HEK293 (cell line): ENCODE data around the gene USE1.

Experiments
- BCL11B ChIP-seq: fragments of 450-650 bp; formaldehyde crosslinking; IDR thresholded peaks from 2 replicates; pipeline ENCODE4 v1.5.1; 2016; ENCODE audit warnings: low read depth, missing biosample characterization, missing genetic modification characterization
- GLIS2 ChIP-seq: fragments of 450-650 bp; formaldehyde crosslinking; IDR thresholded peaks from 2 replicates; pipeline ENCODE4 v1.5.1; 2016; ENCODE audit warnings: missing biosample characterization, missing genetic modification characterization
- IKZF3 ChIP-seq: fragments of 450-650 bp; IDR thresholded peaks from 2 replicates; pipeline ENCODE4 v1.5.0; 2018; ENCODE audit warnings: missing biosample characterization, mild to moderate bottlenecking, missing genetic modification characterization, moderate library complexity
- KLF1 ChIP-seq: fragments of 450-650 bp; formaldehyde crosslinking; IDR thresholded peaks from 2 replicates; pipeline ENCODE4 v1.5.1; 2016; ENCODE audit warnings: missing biosample characterization, missing genetic modification characterization
- OSR2 ChIP-seq: fragments of 450-650 bp; formaldehyde crosslinking; IDR thresholded peaks from 2 replicates; pipeline ENCODE4 v1.5.1; 2016; ENCODE audit warnings: missing biosample characterization, missing genetic modification characterization
- RBAK ChIP-seq: fragments of 450-650 bp; formaldehyde crosslinking; IDR thresholded peaks from 2 replicates; pipeline ENCODE4 v1.5.1; 2016; ENCODE audit warnings: missing biosample characterization, missing genetic modification characterization
- ZBTB48 ChIP-seq: fragments of 450-650 bp; formaldehyde crosslinking; IDR thresholded peaks from 2 replicates; pipeline ENCODE4 v1.5.1; 2016; ENCODE audit warnings: missing biosample characterization, missing genetic modification characterization
- ZBTB7A ChIP-seq: fragments of 450-650 bp; formaldehyde crosslinking; IDR thresholded peaks from 2 replicates; pipeline ENCODE4 v1.5.1; 2016; ENCODE audit warnings: low read depth, missing biosample characterization, missing genetic modification characterization
- ZBTB8A ChIP-seq: fragments of 450-650 bp; formaldehyde crosslinking; IDR thresholded peaks from 2 replicates; pipeline ENCODE4 v1.5.1; 2016; ENCODE audit warnings: missing biosample characterization, missing genetic modification characterization
- ZEB2 ChIP-seq: fragments of 450-650 bp; formaldehyde crosslinking; IDR thresholded peaks from 2 replicates; pipeline ENCODE4 v1.5.1; 2016; ENCODE audit warnings: missing biosample characterization, missing genetic modification characterization
- ZFHX2 ChIP-seq: fragments of 450-650 bp; formaldehyde crosslinking; conservative IDR thresholded peaks from 2 replicates; pipeline ENCODE4 v1.5.1; 2016; ENCODE audit warnings: missing biosample characterization, missing genetic modification characterization
- ZIC2 ChIP-seq: fragments of 450-650 bp; formaldehyde crosslinking; IDR thresholded peaks from 2 replicates; pipeline ENCODE4 v1.5.1; 2016; ENCODE audit warnings: missing biosample characterization, missing genetic modification characterization
- ZNF10 ChIP-seq: fragments of 450-650 bp; formaldehyde crosslinking; IDR thresholded peaks from 2 replicates; pipeline ENCODE4 v1.5.1; 2017; ENCODE audit warnings: missing biosample characterization, missing genetic modification characterization
- ZNF184 ChIP-seq: fragments of 450-650 bp; IDR thresholded peaks from 2 replicates; pipeline ENCODE4 v1.5.1; 2018; ENCODE audit warnings: missing biosample characterization, mild to moderate bottlenecking, missing genetic modification characterization
- ZNF19 ChIP-seq: fragments of 450-650 bp; formaldehyde crosslinking; IDR thresholded peaks from 2 replicates; pipeline ENCODE4; 2016; ENCODE audit warnings: missing biosample characterization, missing genetic modification characterization, low read depth
- ZNF214 ChIP-seq: fragments of 450-650 bp; formaldehyde crosslinking; IDR thresholded peaks from 2 replicates; pipeline ENCODE4 v1.5.1; 2017; ENCODE audit warnings: missing biosample characterization, mild to moderate bottlenecking, missing genetic modification characterization, borderline replicate concordance
- ZNF341 ChIP-seq: fragments of 450-650 bp; formaldehyde crosslinking; IDR thresholded peaks from 2 replicates; pipeline ENCODE4; 2016; ENCODE audit warnings: low read depth, missing biosample characterization, missing genetic modification characterization
- ZNF354C ChIP-seq: fragments of 450-650 bp; formaldehyde crosslinking; IDR thresholded peaks from 2 replicates; pipeline ENCODE4 v1.5.1; 2016; ENCODE audit warnings: missing biosample characterization, missing genetic modification characterization, low read depth, borderline replicate concordance
- ZNF433 ChIP-seq: fragments of 450-650 bp; formaldehyde crosslinking; IDR thresholded peaks from 2 replicates; pipeline ENCODE4 v1.5.1; 2016; ENCODE audit warnings: missing biosample characterization, missing genetic modification characterization, low read depth
- ZNF48 ChIP-seq: fragments of 450-650 bp; formaldehyde crosslinking; IDR thresholded peaks from 2 replicates; pipeline ENCODE4 v1.5.1; 2016; ENCODE audit warnings: missing biosample characterization, missing genetic modification characterization
- ZNF561 ChIP-seq: fragments of 450-650 bp; IDR thresholded peaks from 2 replicates; pipeline ENCODE4 v1.5.1; 2018; ENCODE audit warnings: missing biosample characterization, missing genetic modification characterization, borderline replicate concordance
- ZNF600 ChIP-seq: fragments of 450-650 bp; formaldehyde crosslinking; IDR thresholded peaks from 2 replicates; pipeline ENCODE4 v1.5.1; 2016; ENCODE audit warnings: missing biosample characterization, missing genetic modification characterization
- ZNF677 ChIP-seq: fragments of 450-650 bp; IDR thresholded peaks from 2 replicates; pipeline ENCODE4 v1.5.0; 2018; ENCODE audit warnings: missing biosample characterization, mild to moderate bottlenecking, missing genetic modification characterization, moderate library complexity
- ZXDB ChIP-seq: fragments of 450-650 bp; formaldehyde crosslinking; IDR thresholded peaks from 2 replicates; pipeline ENCODE4 v1.5.1; 2016; ENCODE audit warnings: missing biosample characterization, missing genetic modification characterization
- TF ChIP-seq, protein P1 (sequence below): fragments of 450-650 bp; formaldehyde crosslinking; IDR thresholded peaks from 2 replicates; pipeline ENCODE4 v1.5.1; 2016; ENCODE audit warnings: missing biosample characterization, missing genetic modification characterization, low read depth
- TF ChIP-seq, protein P2 (sequence below): fragments of 450-650 bp; IDR thresholded peaks from 2 replicates; pipeline ENCODE4 v1.5.1; 2018; ENCODE audit warnings: missing biosample characterization, mild to moderate bottlenecking, missing genetic modification characterization
- TF ChIP-seq, protein P3 (sequence below): fragments of 450-650 bp; formaldehyde crosslinking; IDR thresholded peaks from 2 replicates; pipeline ENCODE4 v1.5.1; 2016; ENCODE audit warnings: missing biosample characterization, missing genetic modification characterization, borderline replicate concordance
- TF ChIP-seq, protein P4 (sequence below): fragments of 450-650 bp; formaldehyde crosslinking; IDR thresholded peaks from 2 replicates; pipeline ENCODE4 v1.5.1; 2016; ENCODE audit warnings: missing biosample characterization, missing genetic modification characterization

USE1 gene

DNA sequence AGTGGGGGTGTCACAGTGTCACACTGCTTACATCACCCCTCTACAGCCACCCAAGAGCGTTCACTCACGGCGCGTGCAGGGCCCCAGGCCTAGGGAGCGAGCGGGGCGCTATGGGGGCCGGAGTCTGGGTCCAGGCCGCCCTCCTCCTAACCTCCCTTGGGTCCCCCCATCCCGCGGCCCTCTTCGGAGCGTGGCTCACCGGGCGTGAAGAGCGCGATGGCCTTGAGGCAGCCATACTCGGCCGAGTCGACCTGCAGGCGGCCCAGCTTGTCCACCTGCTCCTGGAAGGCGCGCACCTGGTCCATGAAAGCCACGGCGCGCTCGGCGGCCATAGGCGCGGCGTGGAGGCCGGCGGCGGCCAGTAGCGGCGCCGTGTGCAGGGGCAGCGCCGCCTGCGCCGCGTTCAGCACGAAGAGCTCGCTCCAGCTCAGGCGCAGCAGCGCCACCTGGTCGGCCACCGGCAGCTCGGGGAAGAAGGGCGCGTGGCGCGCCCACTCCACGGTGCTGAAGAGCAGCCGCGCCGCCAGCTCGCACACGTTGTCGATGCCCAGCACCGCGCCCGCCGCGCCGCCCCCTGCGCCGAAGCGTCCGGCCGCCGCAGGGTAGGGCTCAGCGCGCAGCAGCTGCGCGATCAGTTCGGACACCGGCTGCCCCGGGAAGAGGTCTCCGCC, 20.3 kb downstream of the USE1 start (continued):
- TF ChIP-seq BCL11B (tag by site-specific recombination) (peak; percentile 62), OSR2 (peak; percentile 6; the same call in 1 of the 2 replicates), ZNF214 (no peak), IKZF3 (tag by site-specific recombination) (0 out of 2 replicates have a peak, but pooled peaks have one; percentile 6), ZNF19 (tag by site-specific recombination) (no peak), ZIC2 (tag by site-specific recombination) (0 out of 2 replicates have a peak, but pooled peaks have one; percentile 20), ZFHX2 (tag by site-specific recombination) (peak; percentile 59), ZNF341 (tag by site-specific recombination) (no peak), ZNF600 (tag by site-specific recombination) (peak; percentile 43; the same call in 1 of the 2 replicates), ZEB2 (tag by site-specific recombination) (peak; percentile 63), ZNF48 (tag by site-specific recombination) (no peak), ZNF561 (peak; percentile 81), ZXDB (0 out of 2 replicates have a peak, but pooled peaks have one; percentile 48), ZNF354C (tag by site-specific recombination) (no peak), ZBTB7A (tag by site-specific recombination) (peak; percentile 7; the same call in 1 of the 2 replicates), RBAK (no peak), KLF1 (no peak), ZNF433 (tag by site-specific recombination) (no peak), ZBTB8A (tag by site-specific recombination) (peak; percentile 66), ZNF10 (tag by site-specific recombination) (peak; percentile 13; the same call in 1 of the 2 replicates), ZNF677 (tag by site-specific recombination) (0 out of 2 replicates have a peak, but pooled peaks have one; percentile 46), ZNF184 (tag by site-specific recombination) (peak; percentile 58; the same call in 1 of the 2 replicates), ZBTB48 (peak; percentile 85; the same call in 1 of the 2 replicates), GLIS2 (tag by site-specific recombination) (peak; percentile 60)
- TF ChIP-seq, protein P1, sequence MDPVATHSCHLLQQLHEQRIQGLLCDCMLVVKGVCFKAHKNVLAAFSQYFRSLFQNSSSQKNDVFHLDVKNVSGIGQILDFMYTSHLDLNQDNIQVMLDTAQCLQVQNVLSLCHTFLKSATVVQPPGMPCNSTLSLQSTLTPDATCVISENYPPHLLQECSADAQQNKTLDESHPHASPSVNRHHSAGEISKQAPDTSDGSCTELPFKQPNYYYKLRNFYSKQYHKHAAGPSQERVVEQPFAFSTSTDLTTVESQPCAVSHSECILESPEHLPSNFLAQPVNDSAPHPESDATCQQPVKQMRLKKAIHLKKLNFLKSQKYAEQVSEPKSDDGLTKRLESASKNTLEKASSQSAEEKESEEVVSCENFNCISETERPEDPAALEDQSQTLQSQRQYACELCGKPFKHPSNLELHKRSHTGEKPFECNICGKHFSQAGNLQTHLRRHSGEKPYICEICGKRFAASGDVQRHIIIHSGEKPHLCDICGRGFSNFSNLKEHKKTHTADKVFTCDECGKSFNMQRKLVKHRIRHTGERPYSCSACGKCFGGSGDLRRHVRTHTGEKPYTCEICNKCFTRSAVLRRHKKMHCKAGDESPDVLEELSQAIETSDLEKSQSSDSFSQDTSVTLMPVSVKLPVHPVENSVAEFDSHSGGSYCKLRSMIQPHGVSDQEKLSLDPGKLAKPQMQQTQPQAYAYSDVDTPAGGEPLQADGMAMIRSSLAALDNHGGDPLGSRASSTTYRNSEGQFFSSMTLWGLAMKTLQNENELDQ (tag by site-specific recombination), result no peak
- TF ChIP-seq, protein P2, sequence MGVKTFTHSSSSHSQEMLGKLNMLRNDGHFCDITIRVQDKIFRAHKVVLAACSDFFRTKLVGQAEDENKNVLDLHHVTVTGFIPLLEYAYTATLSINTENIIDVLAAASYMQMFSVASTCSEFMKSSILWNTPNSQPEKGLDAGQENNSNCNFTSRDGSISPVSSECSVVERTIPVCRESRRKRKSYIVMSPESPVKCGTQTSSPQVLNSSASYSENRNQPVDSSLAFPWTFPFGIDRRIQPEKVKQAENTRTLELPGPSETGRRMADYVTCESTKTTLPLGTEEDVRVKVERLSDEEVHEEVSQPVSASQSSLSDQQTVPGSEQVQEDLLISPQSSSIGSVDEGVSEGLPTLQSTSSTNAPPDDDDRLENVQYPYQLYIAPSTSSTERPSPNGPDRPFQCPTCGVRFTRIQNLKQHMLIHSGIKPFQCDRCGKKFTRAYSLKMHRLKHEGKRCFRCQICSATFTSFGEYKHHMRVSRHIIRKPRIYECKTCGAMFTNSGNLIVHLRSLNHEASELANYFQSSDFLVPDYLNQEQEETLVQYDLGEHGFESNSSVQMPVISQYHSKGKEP (tag by site-specific recombination), result 0 out of 2 replicates have a peak, but pooled peaks have one; percentile 45
- TF ChIP-seq, protein P3, sequence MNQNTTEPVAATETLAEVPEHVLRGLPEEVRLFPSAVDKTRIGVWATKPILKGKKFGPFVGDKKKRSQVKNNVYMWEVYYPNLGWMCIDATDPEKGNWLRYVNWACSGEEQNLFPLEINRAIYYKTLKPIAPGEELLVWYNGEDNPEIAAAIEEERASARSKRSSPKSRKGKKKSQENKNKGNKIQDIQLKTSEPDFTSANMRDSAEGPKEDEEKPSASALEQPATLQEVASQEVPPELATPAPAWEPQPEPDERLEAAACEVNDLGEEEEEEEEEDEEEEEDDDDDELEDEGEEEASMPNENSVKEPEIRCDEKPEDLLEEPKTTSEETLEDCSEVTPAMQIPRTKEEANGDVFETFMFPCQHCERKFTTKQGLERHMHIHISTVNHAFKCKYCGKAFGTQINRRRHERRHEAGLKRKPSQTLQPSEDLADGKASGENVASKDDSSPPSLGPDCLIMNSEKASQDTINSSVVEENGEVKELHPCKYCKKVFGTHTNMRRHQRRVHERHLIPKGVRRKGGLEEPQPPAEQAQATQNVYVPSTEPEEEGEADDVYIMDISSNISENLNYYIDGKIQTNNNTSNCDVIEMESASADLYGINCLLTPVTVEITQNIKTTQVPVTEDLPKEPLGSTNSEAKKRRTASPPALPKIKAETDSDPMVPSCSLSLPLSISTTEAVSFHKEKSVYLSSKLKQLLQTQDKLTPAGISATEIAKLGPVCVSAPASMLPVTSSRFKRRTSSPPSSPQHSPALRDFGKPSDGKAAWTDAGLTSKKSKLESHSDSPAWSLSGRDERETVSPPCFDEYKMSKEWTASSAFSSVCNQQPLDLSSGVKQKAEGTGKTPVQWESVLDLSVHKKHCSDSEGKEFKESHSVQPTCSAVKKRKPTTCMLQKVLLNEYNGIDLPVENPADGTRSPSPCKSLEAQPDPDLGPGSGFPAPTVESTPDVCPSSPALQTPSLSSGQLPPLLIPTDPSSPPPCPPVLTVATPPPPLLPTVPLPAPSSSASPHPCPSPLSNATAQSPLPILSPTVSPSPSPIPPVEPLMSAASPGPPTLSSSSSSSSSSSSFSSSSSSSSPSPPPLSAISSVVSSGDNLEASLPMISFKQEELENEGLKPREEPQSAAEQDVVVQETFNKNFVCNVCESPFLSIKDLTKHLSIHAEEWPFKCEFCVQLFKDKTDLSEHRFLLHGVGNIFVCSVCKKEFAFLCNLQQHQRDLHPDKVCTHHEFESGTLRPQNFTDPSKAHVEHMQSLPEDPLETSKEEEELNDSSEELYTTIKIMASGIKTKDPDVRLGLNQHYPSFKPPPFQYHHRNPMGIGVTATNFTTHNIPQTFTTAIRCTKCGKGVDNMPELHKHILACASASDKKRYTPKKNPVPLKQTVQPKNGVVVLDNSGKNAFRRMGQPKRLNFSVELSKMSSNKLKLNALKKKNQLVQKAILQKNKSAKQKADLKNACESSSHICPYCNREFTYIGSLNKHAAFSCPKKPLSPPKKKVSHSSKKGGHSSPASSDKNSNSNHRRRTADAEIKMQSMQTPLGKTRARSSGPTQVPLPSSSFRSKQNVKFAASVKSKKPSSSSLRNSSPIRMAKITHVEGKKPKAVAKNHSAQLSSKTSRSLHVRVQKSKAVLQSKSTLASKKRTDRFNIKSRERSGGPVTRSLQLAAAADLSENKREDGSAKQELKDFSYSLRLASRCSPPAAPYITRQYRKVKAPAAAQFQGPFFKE (tag by site-specific recombination), result no peak
- TF ChIP-seq, protein P4, sequence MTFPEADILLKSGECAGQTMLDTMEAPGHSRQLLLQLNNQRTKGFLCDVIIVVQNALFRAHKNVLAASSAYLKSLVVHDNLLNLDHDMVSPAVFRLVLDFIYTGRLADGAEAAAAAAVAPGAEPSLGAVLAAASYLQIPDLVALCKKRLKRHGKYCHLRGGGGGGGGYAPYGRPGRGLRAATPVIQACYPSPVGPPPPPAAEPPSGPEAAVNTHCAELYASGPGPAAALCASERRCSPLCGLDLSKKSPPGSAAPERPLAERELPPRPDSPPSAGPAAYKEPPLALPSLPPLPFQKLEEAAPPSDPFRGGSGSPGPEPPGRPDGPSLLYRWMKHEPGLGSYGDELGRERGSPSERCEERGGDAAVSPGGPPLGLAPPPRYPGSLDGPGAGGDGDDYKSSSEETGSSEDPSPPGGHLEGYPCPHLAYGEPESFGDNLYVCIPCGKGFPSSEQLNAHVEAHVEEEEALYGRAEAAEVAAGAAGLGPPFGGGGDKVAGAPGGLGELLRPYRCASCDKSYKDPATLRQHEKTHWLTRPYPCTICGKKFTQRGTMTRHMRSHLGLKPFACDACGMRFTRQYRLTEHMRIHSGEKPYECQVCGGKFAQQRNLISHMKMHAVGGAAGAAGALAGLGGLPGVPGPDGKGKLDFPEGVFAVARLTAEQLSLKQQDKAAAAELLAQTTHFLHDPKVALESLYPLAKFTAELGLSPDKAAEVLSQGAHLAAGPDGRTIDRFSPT (tag by site-specific recombination), result no peak
